ENCODE measurements around the gene ASCC3. TPM values are rescaled to one million over a fixed set of nuclear protein-coding genes. Genes with fewer than 3 reads are reported as not detected.

ASCC3 gene
- total and polyA plus RNA-seq, 2 donors (not counting 1 experiment from before 2014, with no cell fraction given) = 9.0 to 42.3 TPM

DNA sequence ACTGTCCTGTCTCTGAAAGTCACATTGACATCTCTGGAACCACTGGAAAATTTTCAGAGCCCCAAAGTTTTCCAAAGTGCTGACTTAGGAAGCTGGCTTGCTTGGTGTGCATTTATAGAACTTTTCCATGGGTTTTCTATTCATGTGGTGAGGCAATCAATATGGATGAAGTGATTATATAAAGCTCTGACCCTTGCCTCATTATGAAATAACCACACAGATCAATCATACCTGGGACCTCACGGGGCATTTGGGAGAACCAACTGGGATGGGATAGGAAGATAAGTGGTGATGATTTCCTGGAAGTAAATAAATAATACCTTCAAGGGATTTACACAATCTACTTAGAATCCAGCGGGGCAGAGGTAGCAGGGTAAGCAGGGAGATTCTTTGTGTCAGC, 393.5 kb downstream of the ASCC3 start:
- Histone ChIP-seq H4K20me1 (ENCODE audit: control insufficient read depth, insufficient read depth, low read length, poor library complexity, severe bottlenecking) (no peaks in the 10 kb centered on the region), H3K4me1 (ENCODE audit: control insufficient read depth in 2 of 2, insufficient read depth in 2 of 2, low read length in 2 of 2) (no peaks in the 10 kb centered on the region), H3K36me3 (replicated peaks in 1 of 2; ENCODE audit: control extremely low read depth in 1 of 2, control insufficient read depth in 1 of 2, extremely low read depth in 1 of 2, insufficient read depth in 2 of 2, low read length in 1 of 2) (no peaks in the 10 kb centered on the region), H3K79me2 (ENCODE audit: control insufficient read depth, insufficient read depth, low read length) (no peaks in the 10 kb centered on the region), H3K9me3 (ENCODE audit: control extremely low read depth in 1 of 3, control insufficient read depth in 2 of 3, insufficient read depth in 1 of 3, low read length in 2 of 3) (peaks cover 0 to 3% (median 0%) of the 10 kb centered on the region in 3 donors), H2AFZ (ENCODE audit: insufficient read depth, low read depth, low read length, poor library complexity, severe bottlenecking) (no peak overlapping the region), H3K4me2 (replicated peaks; ENCODE audit: low read depth, low read length, poor library complexity, severe bottlenecking) (no peak overlapping the region), H3K27me3 (replicated peaks in 1 of 4; ENCODE audit: control extremely low read depth in 1 of 4, control insufficient read depth in 3 of 4, insufficient read depth in 4 of 4, low read length in 3 of 4) (peaks cover 0 to 3% (median 0%) of the 10 kb centered on the region in 4 experiments), H3K4me3 (ENCODE audit: control extremely low read depth in 1 of 5, extremely low read depth in 1 of 5, insufficient read depth in 1 of 5, low read depth in 2 of 5, low read length in 4 of 5) (no peak overlapping the region), H3K9ac (ENCODE audit: low read length) (no peak overlapping the region), H3K27ac (ENCODE audit: low read length in 2 of 2) (no peak overlapping the region)
- Mint-ChIP-seq H3K4me3 (no peak overlapping the region), H3K4me1 (no peaks in the 10 kb centered on the region), H3K27ac (no peak overlapping the region), H3K27me3 (peaks cover 37% of the 10 kb centered on the region), H3K9me3 (ENCODE audit: insufficient read depth) (no peaks in the 10 kb centered on the region)
- TF ChIP-seq, protein P1, sequence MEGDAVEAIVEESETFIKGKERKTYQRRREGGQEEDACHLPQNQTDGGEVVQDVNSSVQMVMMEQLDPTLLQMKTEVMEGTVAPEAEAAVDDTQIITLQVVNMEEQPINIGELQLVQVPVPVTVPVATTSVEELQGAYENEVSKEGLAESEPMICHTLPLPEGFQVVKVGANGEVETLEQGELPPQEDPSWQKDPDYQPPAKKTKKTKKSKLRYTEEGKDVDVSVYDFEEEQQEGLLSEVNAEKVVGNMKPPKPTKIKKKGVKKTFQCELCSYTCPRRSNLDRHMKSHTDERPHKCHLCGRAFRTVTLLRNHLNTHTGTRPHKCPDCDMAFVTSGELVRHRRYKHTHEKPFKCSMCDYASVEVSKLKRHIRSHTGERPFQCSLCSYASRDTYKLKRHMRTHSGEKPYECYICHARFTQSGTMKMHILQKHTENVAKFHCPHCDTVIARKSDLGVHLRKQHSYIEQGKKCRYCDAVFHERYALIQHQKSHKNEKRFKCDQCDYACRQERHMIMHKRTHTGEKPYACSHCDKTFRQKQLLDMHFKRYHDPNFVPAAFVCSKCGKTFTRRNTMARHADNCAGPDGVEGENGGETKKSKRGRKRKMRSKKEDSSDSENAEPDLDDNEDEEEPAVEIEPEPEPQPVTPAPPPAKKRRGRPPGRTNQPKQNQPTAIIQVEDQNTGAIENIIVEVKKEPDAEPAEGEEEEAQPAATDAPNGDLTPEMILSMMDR (IDR thresholded peaks at IDR 0.05) = no peak
- POLR2A ChIA-PET = no interaction called here
- DNase-seq (no peak), ATAC-seq (ENCODE audit: low read depth) (no peak)
- WGBS (ENCODE audit: insufficient coverage) = no CpG with 5 or more reads among the region's 2 CpGs
- intact Hi-C loops (cut with micrococcal nuclease) = no loop called here
- CTCF ChIA-PET = no interaction called here

DNA sequence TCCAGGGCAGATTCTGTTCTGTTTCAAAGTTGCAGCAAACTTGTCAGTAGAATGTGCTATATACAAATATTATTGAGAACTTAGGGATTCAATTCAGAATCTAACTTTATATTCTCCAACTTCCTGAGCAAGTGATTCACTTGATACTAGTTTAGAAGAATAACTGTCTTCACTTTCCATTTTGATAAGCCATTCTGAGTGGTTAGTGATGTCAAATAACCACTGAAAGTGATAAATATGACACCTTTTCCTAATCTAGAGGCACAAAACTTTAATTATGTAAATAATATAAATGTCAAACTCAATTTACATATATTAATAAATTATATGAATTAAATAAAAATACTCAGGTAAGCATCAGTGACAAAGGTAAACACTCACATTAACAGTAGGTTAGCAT, 395.9 kb downstream of the ASCC3 start:
- Histone ChIP-seq H2AFZ (ENCODE audit: insufficient read depth, low read depth, low read length, poor library complexity, severe bottlenecking) (no peak overlapping the region), H3K9me3 (ENCODE audit: control extremely low read depth in 1 of 3, control insufficient read depth in 2 of 3, insufficient read depth in 1 of 3, low read length in 2 of 3) (peaks cover 0 to 3% (median 0%) of the 10 kb centered on the region in 3 donors), H4K20me1 (ENCODE audit: control insufficient read depth, insufficient read depth, low read length, poor library complexity, severe bottlenecking) (no peaks in the 10 kb centered on the region), H3K27me3 (replicated peaks in 1 of 4; ENCODE audit: control extremely low read depth in 1 of 4, control insufficient read depth in 3 of 4, insufficient read depth in 4 of 4, low read length in 3 of 4) (peaks cover 0 to 3% (median 0%) of the 10 kb centered on the region in 4 experiments), H3K79me2 (ENCODE audit: control insufficient read depth, insufficient read depth, low read length) (no peaks in the 10 kb centered on the region), H3K4me2 (replicated peaks; ENCODE audit: low read depth, low read length, poor library complexity, severe bottlenecking) (no peak overlapping the region), H3K4me1 (ENCODE audit: control insufficient read depth in 2 of 2, insufficient read depth in 2 of 2, low read length in 2 of 2) (no peaks in the 10 kb centered on the region), H3K4me3 (ENCODE audit: control extremely low read depth in 1 of 5, extremely low read depth in 1 of 5, insufficient read depth in 1 of 5, low read depth in 2 of 5, low read length in 4 of 5) (no peak overlapping the region), H3K9ac (ENCODE audit: low read length) (no peak overlapping the region), H3K27ac (ENCODE audit: low read length in 2 of 2) (no peak overlapping the region), H3K36me3 (replicated peaks in 1 of 2; ENCODE audit: control extremely low read depth in 1 of 2, control insufficient read depth in 1 of 2, extremely low read depth in 1 of 2, insufficient read depth in 2 of 2, low read length in 1 of 2) (no peaks in the 10 kb centered on the region)
- ChIA-PET POLR2A (no interaction called here), CTCF (no interaction called here)
- intact Hi-C loops (cut with micrococcal nuclease) = no loop called here
- no peak for TF ChIP-seq EZH2 (IDR thresholded peaks at IDR 0.05; ENCODE audit: borderline replicate concordance, insufficient read depth, low read depth, low read length, poor library complexity, severe bottlenecking)
- TF ChIP-seq, protein P1 (IDR thresholded peaks at IDR 0.05) = no peak
- peaks cover 33% of the 10 kb centered on the region for H3K27me3 Mint-ChIP-seq
- H3K4me1 Mint-ChIP-seq = no peaks in the 10 kb centered on the region
- no peak for ATAC-seq (ENCODE audit: low read depth)
- H3K27ac Mint-ChIP-seq = no peak overlapping the region
- no peaks in the 10 kb centered on the region for H3K9me3 Mint-ChIP-seq (ENCODE audit: insufficient read depth)
- DNase-seq = no peak
- H3K4me3 Mint-ChIP-seq = no peak overlapping the region
